Lung (tissue), 12 donors: Measurements from ENCODE around the gene NRROS. TPM values are rescaled to one million over a fixed set of nuclear protein-coding genes. Genes with fewer than 3 reads are reported as not detected.

Source experiments
- ATAC-seq: fragments of 200-7000 bp; cut with Tn5 transposase; one replicate; pipeline ENCODE4 v1.9.1; 2020; ENCODE audit warnings: moderate number of reproducible peaks; ENCODE audit not compliant: insufficient read depth, low FRiP score
- DNase-seq, 3 donors: peaks; one replicate each; pipeline ENCODE4 v3.0.0-alpha.2; 2013 to 2017
- H3K27ac ChIP-seq, 2 donors: one replicate each; pipeline ENCODE4 v1.5.1; 2013; ENCODE audit warnings: mild to moderate bottlenecking in 2 of 2, moderate library complexity in 2 of 2, control low read depth in 1 of 2, inconsistent platforms in 1 of 2, low read depth in 1 of 2, low read length in 1 of 2
- H3K27me3 ChIP-seq, 3 donors: one replicate each; pipeline ENCODE4 v1.5.1; 2013; ENCODE audit warnings: low read length in 2 of 3; ENCODE audit not compliant: control insufficient read depth in 3 of 3, insufficient read depth in 3 of 3
- H3K36me3 ChIP-seq, 4 donors: one replicate each; pipeline ENCODE4 v1.5.1; 2013; ENCODE audit warnings: low read length in 4 of 4, mild to moderate bottlenecking in 1 of 4, moderate library complexity in 1 of 4; ENCODE audit not compliant: control insufficient read depth in 4 of 4, insufficient read depth in 4 of 4
- H3K4me1 ChIP-seq, 5 donors: one replicate each; pipeline ENCODE4 v1.5.1; 2013; ENCODE audit warnings: low read length in 5 of 5, mild to moderate bottlenecking in 2 of 5, moderate library complexity in 1 of 5; ENCODE audit not compliant: control insufficient read depth in 5 of 5, insufficient read depth in 5 of 5
- H3K4me3 ChIP-seq: one replicate; pipeline ENCODE4 v1.5.1; 2013; ENCODE audit warnings: mild to moderate bottlenecking, control low read depth, moderate library complexity
- H3K9ac ChIP-seq, 2 donors: one replicate each; pipeline ENCODE4 v1.5.1; 2013; ENCODE audit warnings: low read length in 2 of 2, control low read depth in 1 of 2; ENCODE audit not compliant: insufficient read depth in 1 of 2
- H3K9me3 ChIP-seq, 4 donors: one replicate each; pipeline ENCODE4 v1.5.1; 2013; ENCODE audit warnings: low read length in 3 of 4, mild to moderate bottlenecking in 1 of 4, moderate library complexity in 1 of 4; ENCODE audit not compliant: control insufficient read depth in 4 of 4, insufficient read depth in 3 of 4
- WGBS, 2 donors: extraction: QIAGEN DNeasy Blood & Tissue Kit; methylation state at CpG; one replicate each; pipeline ENCODE4 v1.1.7; 2013; 5-methylcytosine and 5-hydroxymethylcytosine counted together
- polyA plus RNA-seq, 2 donors: library from polyadenylated mRNA; stranded (reverse); fragments of 200-250 nt; gene quantifications; one replicate each; pipeline ENCODE4 v1.2.1, GENCODE V29; 2013
- total RNA-seq, 2 donors: library from RNA; depleted of rRNA in 1 of 2; stranded (reverse); fragments of >200 nt in 1 of 2; gene quantifications; one replicate each; pipeline ENCODE4 v1.2.1, GENCODE V29; 2014 to 2021
- TF ChIP-seq, protein P1 (sequence below): IDR thresholded peaks from 2 replicates; pipeline ENCODE4 v1.5.1; 2012; ENCODE audit warnings: mild to moderate bottlenecking; ENCODE audit errors: control extremely low read depth, extremely low read depth
- donor health status: control.
- donor health status: control.
- donor health status: Bipolar disorder and iron deficiency.
- donor health status: healthy.
- donor health status: DM: yes; HTN: yes; CAD: no.

NRROS gene
- total and polyA plus RNA-seq, 4 donors = 6.6 to 17.6 (median 13.0) TPM

DNA sequence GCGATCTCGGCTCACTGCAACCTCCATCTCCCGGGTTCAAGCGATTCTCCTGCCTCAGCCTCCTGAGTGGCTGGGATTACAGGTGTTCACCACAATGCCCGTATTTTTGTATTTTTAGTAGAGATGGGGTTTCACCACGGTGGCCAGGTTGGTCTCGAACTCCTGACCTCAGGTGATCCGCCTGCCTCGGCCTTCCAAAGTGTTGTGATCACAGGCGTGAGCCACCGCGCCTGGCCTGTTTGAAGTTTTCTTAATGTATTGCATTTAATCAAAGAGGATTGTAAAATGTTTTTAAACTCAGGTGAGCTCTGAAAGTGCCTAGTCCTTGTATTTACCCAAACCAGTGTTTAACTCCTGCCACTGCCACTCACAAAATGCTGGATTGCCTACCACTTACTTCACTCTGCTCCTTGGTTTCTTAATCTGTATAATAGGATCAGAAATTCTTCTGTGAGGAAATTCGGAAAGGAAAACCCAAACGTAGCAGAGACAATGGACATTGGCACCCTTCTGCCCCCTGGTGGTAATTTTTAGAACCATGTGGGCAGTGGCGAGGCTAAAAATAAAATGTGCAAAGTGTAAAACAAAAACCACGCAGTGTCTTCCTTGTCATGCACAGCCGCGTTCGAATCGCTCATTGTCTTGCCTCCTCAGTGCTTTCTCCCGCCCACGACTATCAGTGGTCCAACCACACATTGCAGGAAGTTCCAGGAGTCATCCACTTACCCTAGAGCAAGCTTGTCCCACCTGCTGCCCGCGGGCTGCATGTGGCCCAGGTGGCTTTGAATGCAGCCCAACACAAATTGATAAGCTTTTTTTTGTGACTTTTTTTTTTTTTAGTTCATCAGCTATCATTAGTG is 45.3 kb downstream of the NRROS start:
- 34 to 39% methylated on average over 24 of the region's 24 CpGs for WGBS, 2 donors
- Histone ChIP-seq H3K4me3 (no peak overlapping the region), H3K36me3 (no peaks in the 10 kb centered on the region), H3K27me3 (no peaks in the 10 kb centered on the region), H3K9me3 (no peaks in the 10 kb centered on the region), H3K9ac (peak overlapping the region in 1 of 2 donors; percentile 51), H3K4me1 (peaks cover 0 to 3% (median 0%) of the 10 kb centered on the region in 5 donors), H3K27ac (peak overlapping the region in 1 of 2 donors; percentile 50)
- TF ChIP-seq, protein P1, sequence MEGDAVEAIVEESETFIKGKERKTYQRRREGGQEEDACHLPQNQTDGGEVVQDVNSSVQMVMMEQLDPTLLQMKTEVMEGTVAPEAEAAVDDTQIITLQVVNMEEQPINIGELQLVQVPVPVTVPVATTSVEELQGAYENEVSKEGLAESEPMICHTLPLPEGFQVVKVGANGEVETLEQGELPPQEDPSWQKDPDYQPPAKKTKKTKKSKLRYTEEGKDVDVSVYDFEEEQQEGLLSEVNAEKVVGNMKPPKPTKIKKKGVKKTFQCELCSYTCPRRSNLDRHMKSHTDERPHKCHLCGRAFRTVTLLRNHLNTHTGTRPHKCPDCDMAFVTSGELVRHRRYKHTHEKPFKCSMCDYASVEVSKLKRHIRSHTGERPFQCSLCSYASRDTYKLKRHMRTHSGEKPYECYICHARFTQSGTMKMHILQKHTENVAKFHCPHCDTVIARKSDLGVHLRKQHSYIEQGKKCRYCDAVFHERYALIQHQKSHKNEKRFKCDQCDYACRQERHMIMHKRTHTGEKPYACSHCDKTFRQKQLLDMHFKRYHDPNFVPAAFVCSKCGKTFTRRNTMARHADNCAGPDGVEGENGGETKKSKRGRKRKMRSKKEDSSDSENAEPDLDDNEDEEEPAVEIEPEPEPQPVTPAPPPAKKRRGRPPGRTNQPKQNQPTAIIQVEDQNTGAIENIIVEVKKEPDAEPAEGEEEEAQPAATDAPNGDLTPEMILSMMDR = peak; percentile 88
- DNase-seq (peak; percentile 68 to 75 (median 72)), ATAC-seq (no peak)

DNA sequence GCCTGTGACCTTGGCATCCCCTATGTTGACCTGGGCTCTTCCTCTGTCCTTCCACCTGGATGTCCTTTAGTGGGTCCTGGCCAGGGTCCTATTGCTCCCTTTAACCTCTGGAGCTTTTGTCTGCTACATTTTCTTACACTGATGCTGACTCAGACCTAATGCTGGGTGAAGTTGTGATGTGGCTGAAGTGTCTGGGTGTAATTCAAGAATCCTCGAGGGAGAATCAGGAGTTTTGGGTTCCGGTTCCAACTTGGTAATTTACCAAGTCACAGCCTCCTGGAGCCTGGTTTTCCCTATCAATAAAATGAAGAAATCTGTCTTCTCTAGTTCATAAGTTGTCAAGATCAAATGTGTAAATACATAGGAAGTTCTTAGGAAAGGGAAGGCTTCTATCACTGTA is 46.9 kb downstream of the NRROS start:
- Histone ChIP-seq H3K27ac (no peak overlapping the region), H3K4me1 (peaks cover 0 to 3% (median 0%) of the 10 kb centered on the region in 5 donors), H3K27me3 (no peaks in the 10 kb centered on the region), H3K36me3 (no peaks in the 10 kb centered on the region), H3K4me3 (no peak overlapping the region), H3K9me3 (no peaks in the 10 kb centered on the region), H3K9ac (no peak overlapping the region)
- DNase-seq (no peak), ATAC-seq (no peak)
- 76 to 85% methylated on average over 2 of the region's 2 CpGs for WGBS, 2 donors
- TF ChIP-seq, protein P1 = no peak

DNA sequence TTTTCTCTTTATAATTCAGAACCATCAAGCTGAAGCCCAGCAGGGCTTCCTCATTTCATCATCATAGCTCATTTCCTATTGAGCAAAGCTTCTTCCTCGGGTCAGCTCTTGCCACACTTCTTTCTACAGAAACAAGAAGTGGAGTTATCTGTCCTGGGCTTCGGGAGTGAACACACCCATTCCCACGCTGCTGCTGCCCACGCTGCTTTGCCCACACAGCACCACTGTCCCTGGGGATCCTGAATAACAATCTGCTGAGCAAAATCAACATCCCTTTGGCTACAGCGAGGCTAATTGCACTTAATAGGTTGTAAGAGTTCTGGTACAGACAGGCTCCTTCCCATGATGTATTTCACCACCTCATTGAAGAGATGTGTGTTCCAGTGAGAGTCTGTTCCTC is 48.9 kb downstream of the NRROS start:
- no peak overlapping the region for H3K9ac ChIP-seq
- peak overlapping the region in 1 of 2 donors; percentile 64 for H3K27ac ChIP-seq
- H3K4me1 ChIP-seq = peaks cover 0 to 3% (median 0%) of the 10 kb centered on the region in 5 donors
- no peaks in the 10 kb centered on the region for H3K9me3 ChIP-seq
- no peak overlapping the region for H3K4me3 ChIP-seq
- H3K27me3 ChIP-seq = no peaks in the 10 kb centered on the region
- ATAC-seq (peak; percentile 82), DNase-seq (peak in 1 of 3 donors; percentile 22)
- 15 to 33% methylated on average over 5 of the region's 5 CpGs for WGBS, 2 donors
- TF ChIP-seq, protein P1 = no peak
- no peaks in the 10 kb centered on the region for H3K36me3 ChIP-seq
